ENCODE data around the gene NEK5.

NEK5 gene

GRCh38 chr13:52006523-52007245 lies 122.2 kb downstream of the NEK5 start:
- no peak for DNase-seq

GRCh38 chr13:52005841-52006522 lies 122.9 kb downstream of the NEK5 start:
- DNase-seq: no peak

GRCh38 chr13:52004511-52005170 lies 124.2 kb downstream of the NEK5 start:
- DNase-seq: no peak

- no peak for DNase-seq
These were observed 125.3 kb downstream of the NEK5 start for GRCh38 chr13:52003541-52003940.

GRCh38 chr13:52002361-52002760 lies 126.5 kb downstream of the NEK5 start:
- DNase-seq: no peak

GRCh38 chr13:52001120-52001731 lies 127.6 kb downstream of the NEK5 start:
- no peak for DNase-seq

- no peak for DNase-seq
These were observed 129.0 kb downstream of the NEK5 start for GRCh38 chr13:51999921-52000320.

- no peak for DNase-seq
These were observed 129.4 kb downstream of the NEK5 start for GRCh38 chr13:51999510-51999911.

- DNase-seq: no peak
These were observed 130.0 kb downstream of the NEK5 start for GRCh38 chr13:51998723-51999509.

- no peak for DNase-seq
These were observed 131.1 kb downstream of the NEK5 start for GRCh38 chr13:51997641-51998330.

GRCh38 chr13:51997186-51997585 lies 131.7 kb downstream of the NEK5 start:
- no peak for DNase-seq

GRCh38 chr13:51996641-51997040 lies 132.2 kb downstream of the NEK5 start:
- DNase-seq: no peak

- no peak for DNase-seq
These were observed 133.0 kb downstream of the NEK5 start for GRCh38 chr13:51995677-51996551.

- no peak for DNase-seq
These were observed 135.2 kb downstream of the NEK5 start for GRCh38 chr13:51993713-51994112.

GRCh38 chr13:51988988-51989618 lies 139.8 kb downstream of the NEK5 start:
- DNase-seq: no peak
